HG03521 (cell line): ENCODE data around the gene DIAPH3.

Experiments used
- ATAC-seq: cut with Tn5 transposase; IDR thresholded peaks from one replicate; pipeline ENCODE4 v1.9.1; 2021; ENCODE audit warnings: mild to moderate bottlenecking, moderate library complexity; ENCODE audit not compliant: unreplicated experiment

The DIAPH3 gene

DNA sequence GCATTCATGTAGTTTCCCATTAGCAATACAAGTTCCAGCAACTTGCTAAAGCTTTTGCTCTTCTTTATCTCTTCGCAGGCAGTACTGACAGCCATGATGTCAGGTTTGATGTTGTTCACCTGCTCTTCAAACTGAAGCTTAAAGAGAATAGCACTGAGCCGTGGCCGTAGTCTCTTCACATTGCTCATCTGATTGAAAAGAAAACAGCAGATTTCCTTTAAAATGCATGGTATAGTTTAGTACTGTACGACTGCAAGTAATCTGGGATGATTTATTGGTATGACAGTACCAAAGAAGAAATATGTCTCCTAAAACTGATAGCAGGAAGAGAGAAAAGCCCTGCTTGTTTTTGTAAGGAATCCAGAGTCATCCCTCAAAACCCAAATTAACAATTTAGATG is 284.4 kb downstream of the DIAPH3 start:
- no peak for ATAC-seq

- ATAC-seq: no peak
Measured at GRCh38 chr13:59877933-59878332, 285.8 kb downstream of the DIAPH3 start.

- ATAC-seq: no peak
Measured at GRCh38 chr13:59874973-59875372, 288.8 kb downstream of the DIAPH3 start.

- ATAC-seq: no peak
Measured at GRCh38 chr13:59873856-59874255, 289.9 kb downstream of the DIAPH3 start.

- no peak for ATAC-seq
Measured at GRCh38 chr13:59873309-59873708, 290.4 kb downstream of the DIAPH3 start.

DNA sequence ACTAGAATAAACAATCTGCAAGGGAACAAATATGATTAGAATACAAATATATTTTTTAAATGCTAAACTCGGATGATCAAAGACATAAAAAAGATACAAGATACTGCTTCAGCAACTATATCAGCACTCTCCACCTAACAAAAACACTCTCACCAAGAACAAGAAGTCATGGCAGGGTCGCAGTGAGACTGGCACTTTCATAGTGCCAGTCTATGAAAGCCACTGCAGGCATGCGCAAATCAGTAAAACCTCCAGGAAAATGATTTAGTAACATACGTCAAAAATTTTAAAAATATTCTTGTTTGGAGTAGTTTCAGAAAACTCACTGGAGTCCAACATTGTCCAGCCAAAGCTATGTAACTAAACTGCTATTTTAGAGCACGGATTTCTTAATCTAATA is 295.9 kb downstream of the DIAPH3 start:
- no peak for ATAC-seq

- no peak for ATAC-seq
Measured at GRCh38 chr13:59865398-59865797, 298.3 kb downstream of the DIAPH3 start.

- no peak for ATAC-seq
Measured at GRCh38 chr13:59863621-59864020, 300.1 kb downstream of the DIAPH3 start.

- ATAC-seq: no peak
Measured at GRCh38 chr13:59861676-59862075, 302.1 kb downstream of the DIAPH3 start.

- ATAC-seq: no peak
Measured at GRCh38 chr13:59856281-59856810, 307.4 kb downstream of the DIAPH3 start.

DNA sequence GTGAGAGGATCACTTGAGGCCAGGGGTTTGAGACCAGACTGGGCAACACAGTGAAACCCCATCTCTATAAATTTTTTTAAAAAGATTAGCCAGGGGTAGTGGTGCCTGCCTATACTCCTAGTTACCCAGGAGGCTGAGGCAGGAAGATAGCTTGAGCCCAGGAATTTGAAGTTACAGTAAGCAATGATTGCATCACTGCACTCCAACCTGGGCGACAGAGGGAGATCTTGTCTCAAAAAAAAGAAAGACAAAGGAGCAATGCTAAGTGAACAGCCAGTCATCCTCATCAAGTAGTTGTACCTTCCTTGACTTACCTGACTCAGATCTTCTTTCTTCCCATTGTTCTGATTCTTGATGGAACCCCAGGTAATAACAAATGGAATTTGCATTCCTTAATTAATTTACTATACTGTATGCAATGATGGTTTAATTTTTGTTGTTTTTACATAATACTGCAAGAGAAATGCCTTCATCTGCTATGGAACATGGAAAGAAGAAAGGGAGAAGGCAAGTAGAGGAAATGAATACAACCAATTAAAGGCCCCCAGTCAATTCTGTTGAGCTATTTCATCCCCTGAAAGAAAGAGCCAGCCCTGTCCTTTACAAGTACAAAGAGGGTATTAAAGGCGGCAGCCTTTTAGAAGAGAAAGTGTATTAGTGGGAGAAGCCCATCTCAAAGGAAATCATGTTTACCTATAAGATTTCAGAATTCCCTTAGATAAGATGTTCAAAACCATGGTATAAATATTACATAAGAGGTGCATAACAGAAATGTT is 316.7 kb downstream of the DIAPH3 start:
- ATAC-seq: no peak

DNA sequence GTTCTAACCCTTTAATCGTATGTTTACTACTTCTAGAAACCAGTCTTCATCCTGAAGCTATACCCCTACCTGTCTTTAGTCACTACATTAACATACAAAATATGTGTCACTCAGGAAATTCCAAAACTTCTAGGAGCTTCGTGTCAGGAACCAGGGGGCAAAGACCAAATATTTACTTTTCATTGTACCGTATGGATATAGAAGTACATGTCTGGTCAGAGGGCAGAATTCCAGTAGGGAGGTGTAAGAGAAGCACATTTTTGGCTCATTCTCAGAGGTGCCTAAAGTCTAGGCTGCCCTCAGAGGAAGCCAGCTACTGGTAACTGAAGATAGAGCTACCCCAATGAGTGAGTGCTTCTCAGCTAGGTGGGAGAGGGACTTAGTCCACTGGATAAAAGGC is 320.7 kb downstream of the DIAPH3 start:
- no peak for ATAC-seq

DNA sequence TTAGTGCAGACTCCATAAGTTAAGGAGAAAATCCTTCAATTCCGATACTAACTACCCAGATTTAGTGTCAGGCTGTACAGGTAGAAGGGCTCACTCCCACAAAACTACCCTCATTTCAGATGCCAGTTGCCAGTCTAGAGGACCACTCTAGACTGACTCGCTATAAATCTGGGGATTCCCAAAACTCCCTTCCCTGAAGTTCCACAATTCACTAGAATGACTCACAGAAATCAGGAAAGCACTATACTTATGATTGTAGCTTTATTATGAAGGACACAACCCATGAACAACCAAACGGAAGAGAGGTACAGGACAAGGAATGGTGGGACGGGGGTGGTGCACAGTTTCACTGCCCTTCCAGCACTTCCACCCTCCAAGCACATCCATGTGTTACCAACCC is 321.2 kb downstream of the DIAPH3 start:
- no peak for ATAC-seq

GRCh38 chr13:59839186-59839585 is 324.5 kb downstream of the DIAPH3 start:
- ATAC-seq: no peak

DNA sequence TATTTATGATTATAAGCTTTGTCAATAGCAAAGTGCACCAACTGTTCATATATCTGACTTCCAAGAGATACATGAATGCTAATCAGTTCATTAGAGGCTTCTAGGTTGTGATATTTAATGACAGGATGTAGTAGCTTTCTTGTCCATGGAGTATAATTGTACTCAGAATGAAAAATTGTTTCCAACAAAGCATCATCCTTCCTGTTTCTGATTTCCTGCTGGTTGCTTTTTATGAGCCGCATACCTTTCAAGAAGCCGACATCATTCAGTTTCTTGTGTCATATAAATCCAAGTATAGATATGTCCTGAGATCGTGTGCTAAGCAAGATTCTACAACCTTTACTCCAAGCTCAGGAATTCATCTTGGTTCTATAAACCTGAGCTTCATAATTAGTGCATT is 326.6 kb downstream of the DIAPH3 start:
- ATAC-seq: no peak

GRCh38 chr13:59835569-59835968 is 328.2 kb downstream of the DIAPH3 start:
- no peak for ATAC-seq

GRCh38 chr13:59834801-59835200 is 328.9 kb downstream of the DIAPH3 start:
- no peak for ATAC-seq

DNA sequence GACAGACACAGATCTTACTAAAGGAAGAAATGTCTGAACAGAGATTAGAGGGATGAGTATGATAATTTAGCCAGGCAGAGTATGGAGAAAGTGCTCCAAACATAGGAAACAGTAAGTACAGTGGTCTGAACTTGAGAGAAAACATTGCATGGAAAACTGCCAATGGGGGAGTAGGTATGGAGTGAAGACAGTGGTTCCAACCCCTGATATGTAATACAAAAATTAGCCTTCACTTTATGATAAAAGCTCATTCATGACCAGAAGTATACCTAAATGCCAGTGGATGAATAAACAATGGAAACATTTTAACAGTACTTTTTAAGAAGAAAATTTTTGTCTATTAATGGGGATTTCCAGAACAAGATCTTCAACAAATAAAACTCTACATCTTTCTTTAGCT is 334.0 kb downstream of the DIAPH3 start:
- ATAC-seq: no peak

DNA sequence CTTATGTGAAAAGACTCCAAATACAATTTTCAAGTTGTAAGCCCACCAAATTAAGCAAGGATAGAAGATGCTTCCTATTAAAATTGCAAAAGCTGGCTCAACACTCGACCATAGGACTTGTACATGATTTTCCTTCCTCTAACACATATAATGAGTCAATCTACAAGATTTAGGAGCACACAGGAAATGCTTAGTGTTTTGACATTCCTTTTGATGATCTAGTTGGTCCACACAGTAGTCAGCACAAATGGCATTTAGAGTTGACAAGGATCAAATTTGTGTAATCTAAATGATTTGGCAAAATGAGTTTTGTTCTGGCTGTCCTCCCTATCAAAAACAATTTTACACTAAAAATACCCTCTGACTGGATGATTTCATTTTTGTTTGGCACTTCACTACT is 340.2 kb downstream of the DIAPH3 start:
- no peak for ATAC-seq

GRCh38 chr13:59809564-59809963 is 354.2 kb downstream of the DIAPH3 start:
- ATAC-seq: no peak

DNA sequence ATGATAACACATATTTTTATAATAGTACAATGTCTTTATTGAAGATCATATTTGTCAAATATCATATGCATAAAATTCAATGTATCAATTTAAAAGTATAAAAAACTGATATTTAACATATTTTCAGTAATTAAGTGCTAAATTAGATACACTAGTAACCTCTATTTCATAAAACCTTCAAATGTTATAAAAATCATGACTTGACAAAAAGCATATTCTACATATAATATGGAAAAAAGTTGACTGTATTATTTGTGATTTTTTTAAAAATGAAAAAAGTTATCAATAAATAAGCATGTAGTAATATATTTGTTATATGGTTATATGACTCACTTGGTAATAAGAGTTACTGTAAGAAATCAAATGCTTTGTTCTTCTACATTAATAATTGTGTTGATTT is 356.9 kb downstream of the DIAPH3 start:
- ATAC-seq: no peak

DNA sequence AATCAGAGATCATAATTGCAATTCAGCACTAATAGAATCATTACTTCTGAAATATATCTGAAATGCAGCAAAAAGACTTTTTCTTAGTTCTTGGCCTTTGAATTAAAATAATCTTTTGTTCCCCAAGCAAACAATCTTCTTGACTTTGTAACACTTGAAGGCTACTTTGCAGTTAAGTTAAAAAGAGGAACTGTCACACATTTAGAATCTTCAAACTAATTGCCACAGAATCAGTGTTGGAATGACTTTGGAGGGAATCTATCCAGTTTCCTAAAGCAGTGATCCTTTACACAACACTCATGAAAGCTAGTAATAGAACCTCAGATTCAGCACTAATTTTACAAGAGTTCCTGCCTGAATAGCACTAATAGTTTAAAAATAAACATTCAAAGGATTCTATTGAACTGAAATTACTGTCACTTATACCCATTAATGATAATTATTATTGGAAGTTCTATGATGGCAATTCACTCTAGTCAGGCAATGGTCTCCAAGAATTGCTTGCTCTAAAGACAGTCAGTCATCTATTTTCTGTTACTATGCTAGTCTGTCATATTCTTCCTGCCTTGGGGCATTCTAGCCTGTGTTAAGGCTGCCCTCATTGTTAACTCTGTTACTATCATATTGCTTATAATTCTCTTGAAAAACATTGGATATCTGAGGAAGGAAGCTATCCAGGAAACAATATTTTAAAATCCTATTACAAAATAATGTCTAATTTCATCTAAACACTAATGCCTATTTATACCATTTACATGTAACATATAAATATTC is 362.4 kb downstream of the DIAPH3 start:
- ATAC-seq: no peak
